HUES6 (cell line): ENCODE data around the gene NSMF.

ENCODE experiments used
- H3K27ac ChIP-seq: 2 replicates; pipeline ENCODE4 v1.7.0; 2013; ENCODE audit warnings: low read depth, mild to moderate bottlenecking, low read length, inconsistent platforms
- H3K27me3 ChIP-seq: 2 replicates; pipeline ENCODE4 v1.6.1; 2013; ENCODE audit warnings: low read length; ENCODE audit not compliant: control insufficient read depth, insufficient read depth
- H3K36me3 ChIP-seq: 2 replicates; pipeline ENCODE4 v1.6.1; 2013; ENCODE audit warnings: low read length; ENCODE audit not compliant: control insufficient read depth, insufficient read depth
- H3K4me1 ChIP-seq: 2 replicates; pipeline ENCODE4 v1.6.1; 2013; ENCODE audit warnings: low read length; ENCODE audit not compliant: control insufficient read depth, insufficient read depth
- H3K4me3 ChIP-seq: 2 replicates; pipeline ENCODE4 v1.5.1; 2013; ENCODE audit warnings: low read depth, low read length
- H3K9ac ChIP-seq: one replicate; pipeline ENCODE4 v1.6.1; 2013; ENCODE audit warnings: mild to moderate bottlenecking, low read length
- H3K9me3 ChIP-seq: 2 replicates; pipeline ENCODE4 v1.6.1; 2013; ENCODE audit warnings: low read depth, low read length; ENCODE audit not compliant: control insufficient read depth, insufficient read depth

NSMF gene

GRCh38 chr9:137437691-137438590 is 21.2 kb downstream of the NSMF start:
- H3K9ac ChIP-seq = no peak overlapping the region

GRCh38 chr9:137436761-137437600 is 22.2 kb downstream of the NSMF start:
- Histone ChIP-seq H3K36me3 (no peaks in the 10 kb centered on the region), H3K4me3 (no peak overlapping the region), H3K9ac (no peak overlapping the region), H3K27me3 (peaks cover 2% of the 10 kb centered on the region; the same call in 1 of the 2 replicates), H3K4me1 (no peaks in the 10 kb centered on the region), H3K9me3 (no peaks in the 10 kb centered on the region), H3K27ac (no peak overlapping the region)

More at GRCh38 chr9:137437691-137438590, 21.2 kb downstream of the NSMF start:
- Histone ChIP-seq H3K27me3 (peaks cover 6% of the 10 kb centered on the region), H3K9me3 (no peaks in the 10 kb centered on the region), H3K27ac (no peak overlapping the region), H3K36me3 (no peaks in the 10 kb centered on the region), H3K4me3 (no peak overlapping the region), H3K4me1 (no peaks in the 10 kb centered on the region)

- Histone ChIP-seq H3K27me3 (no peaks in the 10 kb centered on the region), H3K9ac (no peak overlapping the region), H3K4me1 (no peaks in the 10 kb centered on the region), H3K9me3 (no peaks in the 10 kb centered on the region), H3K36me3 (no peaks in the 10 kb centered on the region), H3K27ac (no peak overlapping the region), H3K4me3 (no peak overlapping the region)
Measured at GRCh38 chr9:137435980-137436760, 23.0 kb downstream of the NSMF start.

- Histone ChIP-seq H3K4me1 (0 out of 2 replicates have a peak, but pooled peaks cover 1% of the 10 kb centered on the region), H3K27ac (no peak overlapping the region), H3K9ac (no peak overlapping the region), H3K9me3 (no peaks in the 10 kb centered on the region), H3K27me3 (no peaks in the 10 kb centered on the region), H3K36me3 (no peaks in the 10 kb centered on the region), H3K4me3 (no peak overlapping the region)
Measured at GRCh38 chr9:137435381-137435891, 23.7 kb downstream of the NSMF start.

- Histone ChIP-seq H3K9me3 (no peaks in the 10 kb centered on the region), H3K4me1 (peaks cover 3% of the 10 kb centered on the region; the same call in 1 of the 2 replicates)
Measured at GRCh38 chr9:137434498-137435380, 24.4 kb downstream of the NSMF start.

GRCh38 chr9:137433916-137434431 is 25.2 kb downstream of the NSMF start:
- Histone ChIP-seq H3K36me3 (no peaks in the 10 kb centered on the region), H3K9me3 (no peaks in the 10 kb centered on the region), H3K27ac (no peak overlapping the region), H3K27me3 (no peaks in the 10 kb centered on the region), H3K4me3 (no peak overlapping the region), H3K9ac (no peak overlapping the region), H3K4me1 (peaks cover 3% of the 10 kb centered on the region; the same call in 1 of the 2 replicates)

More at GRCh38 chr9:137434498-137435380, 24.4 kb downstream of the NSMF start:
- Histone ChIP-seq H3K9ac (no peak overlapping the region), H3K27me3 (no peaks in the 10 kb centered on the region), H3K36me3 (no peaks in the 10 kb centered on the region), H3K4me3 (no peak overlapping the region), H3K27ac (no peak overlapping the region)

- Histone ChIP-seq H3K4me1 (peaks cover 3% of the 10 kb centered on the region; the same call in 1 of the 2 replicates), H3K9ac (no peak overlapping the region), H3K36me3 (no peaks in the 10 kb centered on the region), H3K27me3 (no peaks in the 10 kb centered on the region), H3K4me3 (no peak overlapping the region), H3K9me3 (no peaks in the 10 kb centered on the region), H3K27ac (no peak overlapping the region)
Measured at GRCh38 chr9:137433349-137433915, 25.7 kb downstream of the NSMF start.

- no peak overlapping the region for H3K4me3 ChIP-seq
- H3K27ac ChIP-seq = no peak overlapping the region
- H3K9ac ChIP-seq = no peak overlapping the region
- H3K27me3 ChIP-seq = no peaks in the 10 kb centered on the region
- H3K36me3 ChIP-seq = no peaks in the 10 kb centered on the region
- peaks cover 3% of the 10 kb centered on the region; the same call in 1 of the 2 replicates for H3K4me1 ChIP-seq
- no peaks in the 10 kb centered on the region for H3K9me3 ChIP-seq
Measured at GRCh38 chr9:137432687-137433348, 26.3 kb downstream of the NSMF start.

GRCh38 chr9:137431416-137431931 is 27.7 kb downstream of the NSMF start:
- Histone ChIP-seq H3K9me3 (no peaks in the 10 kb centered on the region), H3K9ac (no peak overlapping the region), H3K4me3 (no peak overlapping the region), H3K36me3 (no peaks in the 10 kb centered on the region), H3K27ac (no peak overlapping the region), H3K4me1 (peaks cover 3% of the 10 kb centered on the region; the same call in 1 of the 2 replicates), H3K27me3 (no peaks in the 10 kb centered on the region)
